ENCODE measurements around the gene CFAP52.

CFAP52 gene

GRCh38 chr17:9677896-9678295, 101.5 kb downstream of the CFAP52 start:
- no peak overlapping the region for H3K27ac ChIP-seq
- TF ChIP-seq ZFX (IDR thresholded peaks at IDR 0.05) (no peak), CTCF (conservative IDR thresholded peaks at IDR 0.05) (no peak)

DNA sequence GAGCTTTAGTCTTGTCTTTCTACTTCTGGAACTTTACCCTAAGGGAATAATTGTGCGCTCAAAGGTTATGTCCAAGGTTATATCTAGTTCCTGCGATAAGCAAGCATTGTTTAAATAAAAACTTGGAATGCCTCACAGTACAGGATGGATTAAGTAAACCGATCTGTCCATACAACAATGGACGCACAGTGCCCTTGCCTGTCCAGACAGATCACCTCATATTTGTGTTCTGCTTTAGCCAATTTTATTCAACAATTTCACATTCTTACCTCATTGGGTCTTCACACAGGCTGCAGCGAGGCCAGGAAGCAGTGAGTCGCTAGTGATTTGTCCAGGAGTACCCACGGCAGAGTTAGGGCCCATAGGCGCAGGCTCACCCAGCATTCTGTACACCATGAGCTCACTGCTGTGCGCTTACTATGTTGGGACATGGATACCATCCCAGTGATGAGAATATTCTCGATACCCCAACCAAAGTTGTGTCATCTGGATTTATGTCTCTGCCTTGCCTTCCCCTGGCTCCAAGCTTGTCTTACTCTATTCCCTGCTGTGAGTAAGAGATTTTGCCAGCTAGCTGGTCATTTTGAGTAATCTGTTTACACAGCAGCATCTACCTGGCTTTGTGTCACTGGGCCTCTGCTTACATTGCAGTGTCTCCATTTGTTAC, 108.6 kb downstream of the CFAP52 start:
- H3K27ac ChIP-seq, result peak overlapping the region; percentile 96
- TF ChIP-seq CTCF (conservative IDR thresholded peaks at IDR 0.05) (no peak), ZFX (IDR thresholded peaks at IDR 0.05) (no peak)

Data from C4-2B (cell line).